ENCODE data around the gene BBLN. TPM values are rescaled to one million over a fixed set of nuclear protein-coding genes. Genes with fewer than 3 reads are reported as not detected.

The BBLN gene
- total and polyA plus RNA-seq, 2 donors (not counting 1 experiment from before 2014, with no cell fraction given) = 44.3 to 148 TPM

GRCh38 chr9:128120061-128120740 lies 39.9 kb upstream of the BBLN start:
- H3K9ac ChIP-seq (ENCODE audit: low read length) = no peak overlapping the region
- no peak overlapping the region for H3K27ac ChIP-seq (ENCODE audit: low read length in 2 of 2)
- peaks cover 0 to 34% of the 10 kb centered on the region in 2 experiments for H3K36me3 ChIP-seq (replicated peaks in 1 of 2; ENCODE audit: control extremely low read depth in 1 of 2, control insufficient read depth in 1 of 2, extremely low read depth in 1 of 2, insufficient read depth in 2 of 2, low read length in 1 of 2)
- peaks cover 0 to 6% (median 0%) of the 10 kb centered on the region in 3 donors for H3K9me3 ChIP-seq (ENCODE audit: control extremely low read depth in 1 of 3, control insufficient read depth in 2 of 3, insufficient read depth in 1 of 3, low read length in 2 of 3)
- Mint-ChIP-seq H3K4me3 (no peak overlapping the region), H3K27ac (no peak overlapping the region), H3K4me1 (peaks cover 32% of the 10 kb centered on the region), H3K27me3 (no peaks in the 10 kb centered on the region), H3K9me3 (ENCODE audit: insufficient read depth) (no peaks in the 10 kb centered on the region)
- TF ChIP-seq EZH2 (IDR thresholded peaks at IDR 0.05; ENCODE audit: borderline replicate concordance, insufficient read depth, low read depth, low read length, poor library complexity, severe bottlenecking) = no peak
- TF ChIP-seq CTCF (IDR thresholded peaks at IDR 0.05) = no peak
- H3K4me2 ChIP-seq (replicated peaks; ENCODE audit: low read depth, low read length, poor library complexity, severe bottlenecking) = no peak overlapping the region
- ATAC-seq (ENCODE audit: low read depth) (no peak), DNase-seq (no peak)
- WGBS (ENCODE audit: insufficient coverage) = 90% methylated on average over 19 of the region's 20 CpGs
- intact Hi-C loops (cut with micrococcal nuclease) = loop anchor here (10.0 kb wide), 1 partner anchor 345 kb away; the partner anchor contains the start of gene SH2D3C
- CTCF ChIA-PET = interaction anchor here (1.0 to 1.3 kb wide), 2 partner anchors 47 to 176 kb away, joined by 3 to 4 read pairs; no protein-coding TSS in a partner anchor
- peaks cover 28 to 36% of the 10 kb centered on the region in 2 donors for H3K4me1 ChIP-seq (ENCODE audit: control insufficient read depth in 2 of 2, insufficient read depth in 2 of 2, low read length in 2 of 2)
- no peaks in the 10 kb centered on the region for H3K27me3 ChIP-seq (replicated peaks in 1 of 4; ENCODE audit: control extremely low read depth in 1 of 4, control insufficient read depth in 3 of 4, insufficient read depth in 4 of 4, low read length in 3 of 4)
- POLR2A ChIA-PET = no interaction called here
- H4K20me1 ChIP-seq (ENCODE audit: control insufficient read depth, insufficient read depth, low read length, poor library complexity, severe bottlenecking) = peaks cover 16% of the 10 kb centered on the region
- no peak overlapping the region for H3K4me3 ChIP-seq (ENCODE audit: control extremely low read depth in 1 of 5, extremely low read depth in 1 of 5, insufficient read depth in 1 of 5, low read depth in 2 of 5, low read length in 4 of 5)
- peaks cover 15% of the 10 kb centered on the region for H3K79me2 ChIP-seq (ENCODE audit: control insufficient read depth, insufficient read depth, low read length)
- no peak overlapping the region for H2AFZ ChIP-seq (ENCODE audit: insufficient read depth, low read depth, low read length, poor library complexity, severe bottlenecking)

- Mint-ChIP-seq H3K27ac (no peak overlapping the region), H3K4me1 (peaks cover 32% of the 10 kb centered on the region), H3K9me3 (ENCODE audit: insufficient read depth) (no peaks in the 10 kb centered on the region), H3K4me3 (no peak overlapping the region), H3K27me3 (no peaks in the 10 kb centered on the region)
- Histone ChIP-seq H3K27me3 (replicated peaks in 1 of 4; ENCODE audit: control extremely low read depth in 1 of 4, control insufficient read depth in 3 of 4, insufficient read depth in 4 of 4, low read length in 3 of 4) (no peaks in the 10 kb centered on the region), H3K79me2 (ENCODE audit: control insufficient read depth, insufficient read depth, low read length) (peaks cover 22% of the 10 kb centered on the region), H2AFZ (ENCODE audit: insufficient read depth, low read depth, low read length, poor library complexity, severe bottlenecking) (no peak overlapping the region), H3K27ac (ENCODE audit: low read length in 2 of 2) (no peak overlapping the region), H3K36me3 (replicated peaks in 1 of 2; ENCODE audit: control extremely low read depth in 1 of 2, control insufficient read depth in 1 of 2, extremely low read depth in 1 of 2, insufficient read depth in 2 of 2, low read length in 1 of 2) (peaks cover 0 to 34% of the 10 kb centered on the region in 2 experiments), H3K9ac (ENCODE audit: low read length) (no peak overlapping the region), H3K4me1 (ENCODE audit: control insufficient read depth in 2 of 2, insufficient read depth in 2 of 2, low read length in 2 of 2) (peaks cover 29 to 36% of the 10 kb centered on the region in 2 donors), H3K9me3 (ENCODE audit: control extremely low read depth in 1 of 3, control insufficient read depth in 2 of 3, insufficient read depth in 1 of 3, low read length in 2 of 3) (peaks cover 0 to 5% (median 0%) of the 10 kb centered on the region in 3 donors), H3K4me3 (ENCODE audit: control extremely low read depth in 1 of 5, extremely low read depth in 1 of 5, insufficient read depth in 1 of 5, low read depth in 2 of 5, low read length in 4 of 5) (no peak overlapping the region), H4K20me1 (ENCODE audit: control insufficient read depth, insufficient read depth, low read length, poor library complexity, severe bottlenecking) (peaks cover 23% of the 10 kb centered on the region), H3K4me2 (replicated peaks; ENCODE audit: low read depth, low read length, poor library complexity, severe bottlenecking) (no peak overlapping the region)
- ChIA-PET CTCF (no interaction called here), POLR2A (no interaction called here)
- intact Hi-C loops (cut with micrococcal nuclease) = loop anchor here (10.0 kb wide), 1 partner anchor 346 kb away; the partner anchor contains the start of gene SH2D3C
- TF ChIP-seq EZH2 (IDR thresholded peaks at IDR 0.05; ENCODE audit: borderline replicate concordance, insufficient read depth, low read depth, low read length, poor library complexity, severe bottlenecking) (no peak), CTCF (IDR thresholded peaks at IDR 0.05) (no peak)
- no peak for DNase-seq
- WGBS (ENCODE audit: insufficient coverage) = 93% methylated on average over 27 of the region's 29 CpGs
- ATAC-seq (ENCODE audit: low read depth) = no peak
These were observed 39.2 kb upstream of the BBLN start for GRCh38 chr9:128120741-128121465.

Measured in B cell (primary cell).